Thyroid gland (tissue), 4 donors: ENCODE measurements around the gene ETV3L.

Source experiments
- CTCF ChIP-seq, 6 experiments: fragments of 200-600 bp in 3 of 6; fragments of 450-650 bp in 3 of 6; sonication (generic) in 3 of 6; IDR thresholded peaks; one replicate each; pipeline ENCODE4 v1.5.1; 2016 to 2019; ENCODE audit warnings: antibody characterized with exemption in 6 of 6, mild to moderate bottlenecking in 2 of 6, inconsistent platforms in 1 of 6, moderate library complexity in 1 of 6
- POLR2A ChIP-seq, 2 donors: fragments of 450-650 bp; IDR thresholded peaks; one replicate each; pipeline ENCODE4 v1.6.1; 2017; ENCODE audit warnings: antibody characterized with exemption in 2 of 2, mild to moderate bottlenecking in 2 of 2, moderate library complexity in 1 of 2

- TF ChIP-seq CTCF (IDR thresholded peaks at IDR 0.05): no peak
- no peak for TF ChIP-seq POLR2A (IDR thresholded peaks at IDR 0.05)
These were observed 7.2 kb upstream of the ETV3L start for GRCh38 chr1:157106813-157107189.
